ENCODE data around the gene SEMA7A. TPM values are rescaled to one million over a fixed set of nuclear protein-coding genes. Genes with fewer than 3 reads are reported as not detected.

SEMA7A gene
- total RNA-seq, 1 donor from 2014 or later = 5.5 TPM

DNA sequence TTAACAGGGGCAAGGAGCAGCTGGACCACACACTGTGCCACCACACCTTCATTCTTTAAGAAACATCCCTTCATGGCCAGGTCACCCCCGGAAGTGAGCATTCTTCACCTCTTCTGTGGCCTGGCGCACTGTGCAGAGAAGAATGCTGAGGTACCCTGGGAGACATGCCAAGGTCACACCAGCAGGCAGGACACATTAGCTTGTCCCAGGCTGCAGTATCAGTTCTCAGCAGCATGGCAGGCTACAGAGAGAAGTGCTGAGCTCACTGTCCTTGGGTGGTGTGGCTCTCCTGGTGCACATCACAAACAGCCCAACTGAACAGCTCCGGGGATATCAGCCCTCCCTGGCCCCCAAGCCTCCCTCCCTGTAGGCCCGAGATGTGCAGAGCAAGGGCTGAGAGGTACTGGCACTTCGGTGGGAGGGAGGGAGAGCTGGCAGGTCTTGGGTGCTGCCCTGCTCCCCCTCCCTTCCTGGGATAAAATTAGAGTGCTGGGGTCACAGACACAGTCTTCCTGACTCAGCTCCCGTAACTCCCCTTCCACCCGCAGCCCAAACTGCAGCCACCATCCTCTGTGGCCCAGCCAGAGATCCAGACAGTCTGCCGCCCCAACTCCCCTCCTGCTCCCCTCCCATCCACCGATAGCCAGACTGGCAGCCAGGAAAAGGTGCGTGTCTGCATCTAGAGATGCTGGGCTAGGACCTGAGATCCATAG is 13.4 kb downstream of the SEMA7A start:
- intact Hi-C loops (cut with DNase I) = no loop called here
- H3K9me3 ChIP-seq = no peaks in the 10 kb centered on the region
- no peak for DNase-seq (ENCODE audit: low spot score in 2 of 2)
- TF ChIP-seq, protein P1, sequence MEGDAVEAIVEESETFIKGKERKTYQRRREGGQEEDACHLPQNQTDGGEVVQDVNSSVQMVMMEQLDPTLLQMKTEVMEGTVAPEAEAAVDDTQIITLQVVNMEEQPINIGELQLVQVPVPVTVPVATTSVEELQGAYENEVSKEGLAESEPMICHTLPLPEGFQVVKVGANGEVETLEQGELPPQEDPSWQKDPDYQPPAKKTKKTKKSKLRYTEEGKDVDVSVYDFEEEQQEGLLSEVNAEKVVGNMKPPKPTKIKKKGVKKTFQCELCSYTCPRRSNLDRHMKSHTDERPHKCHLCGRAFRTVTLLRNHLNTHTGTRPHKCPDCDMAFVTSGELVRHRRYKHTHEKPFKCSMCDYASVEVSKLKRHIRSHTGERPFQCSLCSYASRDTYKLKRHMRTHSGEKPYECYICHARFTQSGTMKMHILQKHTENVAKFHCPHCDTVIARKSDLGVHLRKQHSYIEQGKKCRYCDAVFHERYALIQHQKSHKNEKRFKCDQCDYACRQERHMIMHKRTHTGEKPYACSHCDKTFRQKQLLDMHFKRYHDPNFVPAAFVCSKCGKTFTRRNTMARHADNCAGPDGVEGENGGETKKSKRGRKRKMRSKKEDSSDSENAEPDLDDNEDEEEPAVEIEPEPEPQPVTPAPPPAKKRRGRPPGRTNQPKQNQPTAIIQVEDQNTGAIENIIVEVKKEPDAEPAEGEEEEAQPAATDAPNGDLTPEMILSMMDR (IDR thresholded peaks at IDR 0.05) = no peak
- no peak overlapping the region for H3K4me3 ChIP-seq
- peaks cover 0 to 10% of the 10 kb centered on the region in 2 donors for H3K4me1 ChIP-seq
- no peak overlapping the region for H3K27ac ChIP-seq
- H3K36me3 ChIP-seq = no peaks in the 10 kb centered on the region
- H3K27me3 ChIP-seq = no peaks in the 10 kb centered on the region

DNA sequence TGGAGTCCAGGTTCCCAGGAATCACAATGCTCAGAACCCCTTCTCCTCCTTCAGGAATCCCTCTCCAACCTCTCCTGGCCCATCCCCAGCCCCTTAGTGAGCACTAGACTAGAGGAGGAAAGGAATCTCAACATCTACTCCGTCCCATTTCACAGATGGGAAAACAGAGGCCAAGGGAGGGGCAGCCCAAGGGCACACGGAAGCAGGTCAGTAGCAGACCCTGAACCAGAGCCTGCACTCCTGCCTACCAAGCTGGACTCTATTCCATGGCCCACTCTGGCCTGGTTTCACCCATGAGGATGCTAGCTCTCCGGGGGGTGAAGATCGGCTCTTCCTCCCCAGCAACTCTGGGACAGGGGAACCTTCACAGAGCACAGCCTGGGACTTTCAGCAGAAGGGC is 14.3 kb downstream of the SEMA7A start:
- Histone ChIP-seq H3K27ac (no peak overlapping the region), H3K36me3 (no peaks in the 10 kb centered on the region), H3K4me3 (no peak overlapping the region), H3K4me1 (peaks cover 0 to 10% of the 10 kb centered on the region in 2 donors), H3K27me3 (no peaks in the 10 kb centered on the region), H3K9me3 (no peaks in the 10 kb centered on the region)
- intact Hi-C loops (cut with DNase I) = no loop called here
- TF ChIP-seq, protein P1 (IDR thresholded peaks at IDR 0.05) = no peak
- DNase-seq (ENCODE audit: low spot score in 2 of 2) = no peak

DNA sequence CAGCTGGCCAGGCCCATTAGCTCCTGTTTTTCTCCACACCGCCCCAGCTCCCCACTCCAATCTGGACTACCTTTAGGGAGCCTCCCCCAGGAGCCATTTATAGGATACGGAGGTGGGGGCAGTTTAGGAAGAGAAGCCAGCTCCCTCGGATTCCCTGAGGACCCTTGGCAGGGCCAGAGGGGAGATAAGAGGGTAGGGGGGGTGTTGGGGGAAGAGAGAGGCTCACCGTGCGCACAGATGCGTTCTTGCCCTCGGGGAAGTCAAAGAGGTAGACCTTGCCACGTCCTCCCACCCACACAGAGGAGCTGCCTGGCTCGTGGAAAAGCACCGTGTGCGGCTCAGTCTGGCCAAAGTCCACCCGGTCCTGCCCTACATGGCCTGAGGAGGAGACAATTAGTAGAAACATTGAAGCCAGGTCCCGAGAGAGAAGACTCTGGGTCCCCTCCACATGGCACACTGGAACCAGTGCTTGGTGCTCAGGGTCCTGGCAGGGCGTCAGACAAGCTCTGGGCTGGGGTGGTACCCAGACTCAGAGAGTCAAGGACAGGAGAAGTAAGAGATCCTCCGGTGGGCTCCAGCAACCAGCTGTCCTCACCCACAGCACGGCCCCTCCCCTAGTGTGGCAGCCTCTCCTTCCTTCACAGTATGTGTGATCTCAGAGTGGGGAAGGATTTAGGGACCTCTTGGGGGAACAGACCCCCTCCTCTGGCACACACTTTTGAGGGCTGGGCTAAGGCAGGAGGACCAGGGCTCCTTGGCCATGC is 15.0 kb downstream of the SEMA7A start:
- peaks cover 0 to 10% of the 10 kb centered on the region in 2 donors for H3K4me1 ChIP-seq
- no peaks in the 10 kb centered on the region for H3K27me3 ChIP-seq
- no peaks in the 10 kb centered on the region for H3K9me3 ChIP-seq
- no peak for DNase-seq (ENCODE audit: low spot score in 2 of 2)
- TF ChIP-seq, protein P1 (IDR thresholded peaks at IDR 0.05) = no peak
- no peak overlapping the region for H3K4me3 ChIP-seq
- no peaks in the 10 kb centered on the region for H3K36me3 ChIP-seq
- intact Hi-C loops (cut with DNase I) = no loop called here
- H3K27ac ChIP-seq = no peak overlapping the region

DNA sequence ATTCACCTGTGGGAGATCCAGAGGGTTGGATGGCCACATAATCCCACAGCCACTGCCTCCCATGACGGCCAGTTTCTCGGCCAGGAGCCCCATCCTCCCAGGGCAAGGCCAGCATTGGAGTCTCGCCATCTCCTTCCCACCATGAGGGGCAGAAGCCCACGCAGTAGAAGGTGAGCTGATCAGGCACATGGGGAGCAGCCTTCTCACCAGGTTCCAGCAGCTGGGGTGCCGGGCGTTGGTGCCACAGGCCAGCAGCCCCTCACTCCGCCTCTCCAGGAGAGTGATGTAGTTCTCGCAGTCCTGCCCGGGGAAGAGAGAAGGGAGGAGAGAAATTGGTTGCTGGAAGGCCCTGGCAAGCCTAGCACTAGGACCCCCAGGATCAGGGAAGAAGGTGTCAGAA is 16.1 kb downstream of the SEMA7A start:
- Histone ChIP-seq H3K4me1 (peaks cover 0 to 8% of the 10 kb centered on the region in 2 donors), H3K9me3 (no peaks in the 10 kb centered on the region), H3K27ac (no peak overlapping the region), H3K27me3 (no peaks in the 10 kb centered on the region), H3K36me3 (no peaks in the 10 kb centered on the region), H3K4me3 (no peak overlapping the region)
- intact Hi-C loops (cut with DNase I) = no loop called here
- DNase-seq (ENCODE audit: low spot score in 2 of 2) = no peak
- TF ChIP-seq, protein P1 (IDR thresholded peaks at IDR 0.05) = no peak

DNA sequence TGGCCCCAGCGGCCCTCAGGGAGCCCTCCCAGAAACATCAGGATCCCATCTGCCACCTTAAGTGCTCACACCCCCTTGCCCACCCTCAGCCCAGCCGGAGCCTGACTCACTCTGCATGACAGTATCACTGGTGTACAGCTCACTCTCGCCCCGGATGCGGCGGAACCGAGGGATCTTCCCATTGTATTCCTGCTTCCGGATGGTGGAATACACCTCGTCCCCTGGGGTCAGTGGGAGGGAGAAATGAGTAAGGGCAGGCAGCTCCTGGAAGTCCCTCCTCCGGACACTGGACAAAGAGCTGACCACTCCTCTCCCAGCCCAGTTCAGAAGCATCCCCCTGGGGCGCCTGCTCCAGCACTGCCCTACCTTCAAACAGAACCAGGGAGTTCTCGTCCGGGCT is 16.5 kb downstream of the SEMA7A start:
- Histone ChIP-seq H3K27me3 (no peaks in the 10 kb centered on the region), H3K4me1 (peaks cover 0 to 4% of the 10 kb centered on the region in 2 donors), H3K4me3 (no peak overlapping the region), H3K9me3 (no peaks in the 10 kb centered on the region), H3K36me3 (no peaks in the 10 kb centered on the region), H3K27ac (no peak overlapping the region)
- TF ChIP-seq, protein P1 (IDR thresholded peaks at IDR 0.05) = no peak
- DNase-seq (ENCODE audit: low spot score in 2 of 2) = no peak
- intact Hi-C loops (cut with DNase I) = no loop called here
